ENCODE measurements around the gene LINGO3. TPM values are rescaled to one million over a fixed set of nuclear protein-coding genes. Genes with fewer than 3 reads are reported as not detected.

LINGO3 gene
- total and polyA plus RNA-seq, 2 of the 8 experiments (the other 6 are each of a cell fraction or from before 2014, with no cell fraction given), result 0.59 TPM; not detected in 1

DNA sequence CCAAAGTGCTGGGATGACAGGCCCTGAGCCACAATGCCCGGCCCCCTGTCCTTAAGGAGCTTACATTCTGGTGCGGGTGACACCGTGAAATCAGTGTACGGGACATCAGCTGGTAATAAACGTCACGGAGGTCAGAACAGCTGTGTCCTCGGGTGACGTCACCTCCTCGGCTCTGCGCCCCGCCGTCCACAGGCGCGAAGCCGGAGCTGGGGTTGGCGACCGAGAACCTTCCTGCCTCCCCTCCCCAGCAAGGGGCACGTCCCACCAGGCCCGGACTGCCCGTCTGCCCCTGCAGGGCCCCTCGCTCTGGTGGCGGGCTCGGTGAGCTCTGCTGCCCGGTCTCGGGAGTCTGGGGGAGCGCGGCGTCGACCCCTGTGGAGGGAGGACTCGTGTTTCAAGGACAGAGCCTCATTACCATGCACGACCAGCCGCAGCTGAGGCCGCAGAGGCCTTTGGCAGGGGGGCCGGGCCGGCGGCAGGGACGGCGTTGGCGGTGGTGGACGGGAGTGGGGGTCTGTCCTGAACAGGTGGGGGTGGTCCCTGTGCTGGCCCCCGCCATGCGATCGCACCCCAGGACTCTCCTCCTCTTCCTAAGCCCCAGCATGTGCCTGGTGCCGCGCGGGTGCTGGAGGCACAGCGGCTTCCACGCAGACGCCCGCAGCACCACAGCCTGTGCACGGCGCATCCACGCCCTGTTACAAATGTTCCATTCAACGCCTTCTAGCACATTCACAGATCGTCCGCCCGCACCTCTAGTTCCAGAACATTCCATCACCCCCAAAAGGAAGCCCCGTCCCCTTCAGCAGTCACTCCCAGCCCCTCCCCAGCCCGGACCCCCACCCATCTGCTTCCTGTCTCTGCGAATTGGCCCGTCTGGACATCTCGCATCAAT, 5.4 kb downstream of the LINGO3 start:
- Histone ChIP-seq H2BK12ac (ENCODE audit: low read depth, low read length) (peak overlapping the region; percentile 27; the same call in 1 of the 2 replicates), H3K79me1 (ENCODE audit: low read depth, low read length) (no peaks in the 10 kb centered on the region), H3K4me3 (ENCODE audit: extremely low read depth in 1 of 4, insufficient read depth in 2 of 4, low read depth in 3 of 4, low read length in 4 of 4) (peak overlapping the region in 3 of 4 experiments; percentile 29 to 54 (median 32); a peak in 5 of 8 replicates), H3K23me2 (ENCODE audit: low read depth, low read length) (no peaks in the 10 kb centered on the region; the same call in 1 of the 2 replicates), H4K20me1 (replicated peaks in 1 of 2; ENCODE audit: control insufficient read depth in 1 of 2, insufficient read depth in 2 of 2, low read length in 2 of 2) (peaks cover 0 to 4% of the 10 kb centered on the region in 2 experiments), H2AK5ac (ENCODE audit: low read depth, low read length) (no peak overlapping the region), H3K4me1 (replicated peaks in 1 of 4; ENCODE audit: control insufficient read depth in 3 of 4, insufficient read depth in 4 of 4, low read length in 3 of 4) (peaks cover 0 to 12% (median 8%) of the 10 kb centered on the region in 4 experiments; a peak in 5 of 7 replicates), H2AFZ (ENCODE audit: low read length) (no peak overlapping the region), H2BK120ac (replicated peaks; ENCODE audit: low read depth, low read length) (no peak overlapping the region), H3K56ac (replicated peaks; ENCODE audit: insufficient read length, low read depth, low read length) (peak overlapping the region; percentile 19), H3K18ac (ENCODE audit: extremely low read depth, low read length) (no peak overlapping the region; the same call in 1 of the 2 replicates), H4K91ac (replicated peaks; ENCODE audit: insufficient read length, low read length) (peak overlapping the region; percentile 66), H4K5ac (ENCODE audit: insufficient read length, low read depth, low read length) (no peak overlapping the region), H2BK15ac (ENCODE audit: low read length) (no peak overlapping the region), H3K9ac (replicated peaks in 1 of 4; ENCODE audit: extremely low read depth in 1 of 4, low read depth in 3 of 4, low read length in 3 of 4) (no peak overlapping the region), H2BK5ac (ENCODE audit: low read depth, low read length) (peak overlapping the region; percentile 55; the same call in 1 of the 2 replicates), H3K4me2 (ENCODE audit: insufficient read depth in 1 of 2, low read depth in 2 of 2, low read length in 2 of 2) (peak overlapping the region; percentile 24 to 90; a peak in 3 of 4 replicates), H3K14ac (ENCODE audit: insufficient read length) (no peak overlapping the region), H3K27ac (ENCODE audit: low read depth, low read length) (no peak overlapping the region), H3K9me3 (ENCODE audit: insufficient read depth in 2 of 2, low read depth in 1 of 2, low read length in 1 of 2) (no peaks in the 10 kb centered on the region), H3K23ac (ENCODE audit: insufficient read length) (no peak overlapping the region), H3K36me3 (ENCODE audit: control insufficient read depth in 2 of 4, insufficient read depth in 4 of 4, low read length in 3 of 4) (no peaks in the 10 kb centered on the region), H2BK20ac (ENCODE audit: low read length) (peak overlapping the region; percentile 61; the same call in 1 of the 2 replicates), H3K4ac (replicated peaks; ENCODE audit: insufficient read length, low read depth, low read length) (no peak overlapping the region), H3K27me3 (replicated peaks in 1 of 4; ENCODE audit: control insufficient read depth in 3 of 4, extremely low read depth in 1 of 4, insufficient read depth in 3 of 4, low read length in 3 of 4) (peaks cover 0 to 30% (median 19%) of the 10 kb centered on the region in 4 experiments; a peak in 6 of 7 replicates), H4K8ac (ENCODE audit: extremely low read depth, insufficient read depth, low read length) (0 out of 2 replicates have a peak overlapping the region, but pooled peaks have one; percentile 75), H3K79me2 (ENCODE audit: control insufficient read depth in 1 of 2, insufficient read depth in 2 of 2, low read length in 2 of 2) (no peaks in the 10 kb centered on the region)
- FAIRE-seq (no peak), DNase-seq (ENCODE audit: low read depth in 1 of 2, low spot score in 2 of 2) (peak in 1 of 2 experiments; percentile 79)
- WGBS, 2 experiments (ENCODE audit: extremely low coverage in 1 of 2, insufficient coverage in 1 of 2, insufficient read length in 1 of 2, insufficient replicate concordance in 2 of 2, low coverage in 1 of 2, low lambda C conversion rate in 2 of 2, missing lambda C conversion rate in 1 of 2), result 40% methylated on average over 47 of the region's 62 CpGs; no CpG with 5 or more reads in 1 of the 2 experiments
- ChIA-PET CTCF (ENCODE audit: partially characterized antibody) (interaction anchor here (0.6 to 2.1 kb wide), 9 partner anchors 9 to 448 kb away, joined by 3 to 11 read pairs (median 4); no protein-coding TSS in a partner anchor), POLR2A (ENCODE audit: partially characterized antibody) (interaction anchor here (0.6 to 1.9 kb wide), 13 partner anchors 8 to 64 kb away, joined by 3 to 7 read pairs (median 3); partner anchors contain the start of gene PEAK3)
- no peak for TF ChIP-seq SUZ12 (IDR thresholded peaks at IDR 0.05; ENCODE audit: low read length)
- peak; percentile 70 for TF ChIP-seq CREB1 (IDR thresholded peaks at IDR 0.05)
- TF ChIP-seq JUND (IDR thresholded peaks at IDR 0.05; ENCODE audit: low read length), result peak; percentile 87
- peak in 1 of 2 experiments; percentile 42; a peak in 1 of 4 replicates for TF ChIP-seq SIN3A (conservative IDR thresholded peaks at IDR 0.05 in 1 of 2, IDR thresholded peaks at IDR 0.05 in 1 of 2; ENCODE audit: low read depth in 1 of 2, low read length in 2 of 2)
- 0 out of 2 replicates have a peak, but pooled peaks have one; percentile 35 for TF ChIP-seq RBBP5 (IDR thresholded peaks at IDR 0.05; ENCODE audit: borderline replicate concordance, low read depth, low read length)
- TF ChIP-seq, protein P1, sequence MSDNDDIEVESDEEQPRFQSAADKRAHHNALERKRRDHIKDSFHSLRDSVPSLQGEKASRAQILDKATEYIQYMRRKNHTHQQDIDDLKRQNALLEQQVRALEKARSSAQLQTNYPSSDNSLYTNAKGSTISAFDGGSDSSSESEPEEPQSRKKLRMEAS (IDR thresholded peaks at IDR 0.05), result peak; percentile 57
- no peak for TF ChIP-seq RXRA (IDR thresholded peaks at IDR 0.05; ENCODE audit: insufficient read depth, low read depth, low read length)
